ENCODE measurements around the gene SLC12A6. TPM values are rescaled to one million over a fixed set of nuclear protein-coding genes. Genes with fewer than 3 reads are reported as not detected.

The SLC12A6 gene
- total and polyA plus RNA-seq, 11 donors, result 6.1 to 35.1 (median 23.0) TPM

DNA sequence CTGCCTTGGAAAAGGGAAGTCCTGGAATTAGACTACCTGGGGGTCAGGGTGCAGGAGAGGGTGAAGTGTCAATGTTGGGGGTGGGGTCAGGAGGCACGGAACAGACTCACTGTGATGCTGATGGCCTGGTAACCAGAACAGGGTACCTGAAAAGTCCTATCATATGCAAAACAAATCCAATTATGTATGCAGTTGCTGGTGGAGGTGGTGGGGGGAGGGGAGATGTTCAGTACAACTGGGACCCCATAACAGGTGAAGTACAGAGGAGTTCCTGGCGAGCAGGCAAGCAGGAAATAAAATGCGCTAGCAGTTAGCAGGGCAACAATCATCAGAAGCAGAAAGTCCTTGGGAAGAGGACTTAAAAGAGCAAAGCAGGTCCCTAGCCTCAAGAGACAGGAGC lies 123.4 kb downstream of the SLC12A6 start:
- intact Hi-C loops (cut with DNase I), result loop anchor here in 5 of 10 donors (1.0 to 5.0 kb wide), 5 partner anchors 10 to 152 kb away; partner anchors contain the start of genes EMC7 (in 2 of the 5) and PGBD4 (in 2 of the 5)
- WGBS, 4 donors, result 52 to 64% (median 57%) methylated on average over 3 of the region's 3 CpGs
- no peak overlapping the region for H3K27ac ChIP-seq

DNA sequence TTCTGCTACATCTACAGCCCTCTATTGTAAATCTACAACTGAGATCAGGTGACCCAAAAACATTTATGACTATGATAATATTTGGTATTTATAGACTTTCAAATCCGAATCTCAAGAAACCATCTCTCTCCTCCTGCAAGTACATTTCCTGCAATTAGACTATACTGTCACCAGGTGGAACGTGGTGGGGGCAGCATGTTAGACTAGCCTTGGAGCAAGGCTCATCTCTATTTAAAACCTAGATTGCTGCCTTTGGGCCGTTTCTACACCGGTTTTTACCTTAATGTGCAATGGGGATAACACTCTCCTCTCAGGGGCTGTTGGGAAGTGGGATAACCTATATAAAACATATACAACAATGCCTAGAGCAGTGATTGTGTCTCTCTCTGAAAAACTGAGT lies 123.9 kb downstream of the SLC12A6 start:
- H3K27ac ChIP-seq, result no peak overlapping the region
- no peaks in the 10 kb centered on the region for H3K9me3 ChIP-seq
- WGBS, 4 donors, result 23 to 38% (median 35%) methylated on average over 4 of the region's 4 CpGs
- intact Hi-C loops (cut with DNase I), result loop anchor here in 6 of 10 donors (1.0 to 5.0 kb wide), 5 partner anchors 11 to 151 kb away; partner anchors contain the start of genes EMC7 (in 2 of the 6) and PGBD4 (in 2 of the 6)
- H3K36me3 ChIP-seq, result no peaks in the 10 kb centered on the region
- no peak for ATAC-seq
- H3K4me3 ChIP-seq, result no peak overlapping the region
- peaks cover 0 to 7% (median 4%) of the 10 kb centered on the region in 12 donors for H3K4me1 ChIP-seq
- DNase-seq, result no peak
- no peaks in the 10 kb centered on the region for H3K27me3 ChIP-seq
- TF ChIP-seq POLR2A (IDR thresholded peaks at IDR 0.05), result no peak
- TF ChIP-seq, protein P1, sequence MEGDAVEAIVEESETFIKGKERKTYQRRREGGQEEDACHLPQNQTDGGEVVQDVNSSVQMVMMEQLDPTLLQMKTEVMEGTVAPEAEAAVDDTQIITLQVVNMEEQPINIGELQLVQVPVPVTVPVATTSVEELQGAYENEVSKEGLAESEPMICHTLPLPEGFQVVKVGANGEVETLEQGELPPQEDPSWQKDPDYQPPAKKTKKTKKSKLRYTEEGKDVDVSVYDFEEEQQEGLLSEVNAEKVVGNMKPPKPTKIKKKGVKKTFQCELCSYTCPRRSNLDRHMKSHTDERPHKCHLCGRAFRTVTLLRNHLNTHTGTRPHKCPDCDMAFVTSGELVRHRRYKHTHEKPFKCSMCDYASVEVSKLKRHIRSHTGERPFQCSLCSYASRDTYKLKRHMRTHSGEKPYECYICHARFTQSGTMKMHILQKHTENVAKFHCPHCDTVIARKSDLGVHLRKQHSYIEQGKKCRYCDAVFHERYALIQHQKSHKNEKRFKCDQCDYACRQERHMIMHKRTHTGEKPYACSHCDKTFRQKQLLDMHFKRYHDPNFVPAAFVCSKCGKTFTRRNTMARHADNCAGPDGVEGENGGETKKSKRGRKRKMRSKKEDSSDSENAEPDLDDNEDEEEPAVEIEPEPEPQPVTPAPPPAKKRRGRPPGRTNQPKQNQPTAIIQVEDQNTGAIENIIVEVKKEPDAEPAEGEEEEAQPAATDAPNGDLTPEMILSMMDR (IDR thresholded peaks at IDR 0.05), result no peak

More for the DNA sequence above, 123.4 kb downstream of the SLC12A6 start:
- Histone ChIP-seq H3K4me1 (peaks cover 0 to 2% (median 0%) of the 10 kb centered on the region in 12 donors), H3K9me3 (no peaks in the 10 kb centered on the region), H3K36me3 (no peaks in the 10 kb centered on the region), H3K27me3 (no peaks in the 10 kb centered on the region), H3K4me3 (no peak overlapping the region)
- DNase-seq, result no peak
- ATAC-seq, result no peak
- no peak for TF ChIP-seq POLR2A (IDR thresholded peaks at IDR 0.05)
- TF ChIP-seq, protein P1 (IDR thresholded peaks at IDR 0.05), result no peak

DNA sequence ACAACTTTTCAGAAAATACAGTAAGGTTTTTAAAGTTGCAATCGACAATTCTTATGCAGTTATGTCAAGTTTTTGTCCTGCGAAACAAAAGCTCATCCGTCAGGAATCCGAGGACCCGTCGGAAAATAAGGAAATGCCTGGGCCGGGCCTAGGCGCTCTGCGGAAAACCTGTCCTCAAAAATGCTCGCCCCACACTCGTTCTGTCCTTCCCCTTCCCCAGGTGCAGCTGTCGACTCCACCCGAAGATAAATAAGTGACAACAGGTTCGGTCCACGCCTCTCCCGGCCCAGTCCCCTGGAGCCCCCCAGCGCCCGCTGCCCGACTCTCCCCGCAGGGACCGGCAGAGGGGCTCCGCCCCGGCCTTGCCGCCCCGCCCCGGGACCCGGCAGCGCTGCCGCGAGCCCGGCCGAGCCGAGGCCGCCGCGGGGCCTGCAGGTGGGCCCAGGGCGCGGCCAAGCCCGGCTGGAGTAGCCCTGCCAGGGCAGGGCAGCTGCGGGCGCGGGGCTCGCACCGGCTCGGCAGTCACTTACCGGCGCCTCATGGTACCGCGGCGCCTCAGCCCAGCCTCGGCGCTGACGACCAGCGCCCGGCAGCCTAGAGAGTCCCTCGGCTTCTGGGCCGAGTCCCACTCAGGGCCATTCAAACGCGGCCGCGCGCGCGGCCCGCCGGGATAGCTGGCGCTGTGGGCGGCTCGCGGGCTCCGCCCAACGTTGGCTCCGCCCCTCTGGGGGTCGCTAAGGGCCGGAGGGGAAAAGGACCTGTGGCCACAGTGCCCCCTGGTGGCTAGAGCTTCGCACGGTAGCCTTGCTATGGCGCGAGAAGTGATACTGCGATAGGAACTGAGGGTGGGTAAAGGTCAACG lies 127.9 kb downstream of the SLC12A6 start, which contains the start of gene KATNBL1:
Gene KATNBL1 (minus strand): TSS at position 676 of the 862 bp plus-strand sequence. CDS start 46,420 bp downstream, outside the sequence.
- Histone ChIP-seq H3K36me3 (peaks cover 0 to 4% (median 0%) of the 10 kb centered on the region in 9 donors), H3K4me3 (peak within 1 kb of the TSS; percentile 45 to 97 (median 73)), H3K27me3 (no peaks in the 10 kb centered on the region), H3K4me1 (peaks cover 0 to 17% (median 10%) of the 10 kb centered on the region in 12 donors), H3K27ac (peak within 1 kb of the TSS; percentile 68 to 90 (median 82)), H3K9me3 (no peaks in the 10 kb centered on the region)
- WGBS, 4 donors, result 0 to 2% (median 0%) methylated on average over 28 to 81 of the region's 81 CpGs
- ATAC-seq (peak; percentile 97 to 100 (median 100)), DNase-seq (peak; percentile 95 to 99 (median 97))
- intact Hi-C loops (cut with DNase I), result loop anchor here in 9 of 10 donors (1.0 to 10.0 kb wide), 9 partner anchors 15 to 475 kb away; partner anchors contain the start of genes EMC7 (in 4 of the 9) and PGBD4 (in 3 of the 9)
- TF ChIP-seq, protein P1 (IDR thresholded peaks at IDR 0.05), result peak; percentile 88 to 99 (median 97)
- TF ChIP-seq POLR2A (IDR thresholded peaks at IDR 0.05), result peak in 1 of 2 donors; percentile 95

DNA sequence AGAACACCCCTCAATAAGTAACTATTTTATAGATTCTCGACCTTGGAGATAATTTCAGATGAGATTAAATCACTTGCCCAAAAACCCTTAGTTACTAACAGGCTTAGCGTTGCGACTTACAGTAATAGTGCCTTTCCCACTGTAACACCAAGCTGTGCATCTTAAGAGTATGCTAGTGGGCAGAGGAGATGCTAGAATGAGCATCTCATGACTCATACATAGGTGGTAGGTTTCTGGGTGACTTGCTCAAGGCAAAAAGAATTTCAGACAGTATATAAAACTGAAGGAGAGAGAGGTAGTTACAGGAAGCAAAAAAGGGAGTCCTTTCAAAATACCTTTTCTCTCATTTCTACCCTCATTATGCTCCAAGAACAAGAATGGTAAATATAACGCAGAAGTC lies 131.6 kb downstream of the SLC12A6 start:
- peaks cover 0 to 4% (median 0%) of the 10 kb centered on the region in 9 donors for H3K36me3 ChIP-seq
- H3K27ac ChIP-seq, result no peak overlapping the region
- no peaks in the 10 kb centered on the region for H3K27me3 ChIP-seq
- no peak overlapping the region for H3K4me3 ChIP-seq
- DNase-seq, result no peak
- TF ChIP-seq, protein P1 (IDR thresholded peaks at IDR 0.05), result no peak
- no peak for TF ChIP-seq POLR2A (IDR thresholded peaks at IDR 0.05)
- no peak for ATAC-seq
- intact Hi-C loops (cut with DNase I), result loop anchor here in 2 of 10 donors (5.0 to 10.0 kb wide), 2 partner anchors 104 to 471 kb away; partner anchors contain the start of genes EMC7 (in 1 of the 2) and PGBD4 (in 1 of the 2)
- peaks cover 0 to 17% (median 10%) of the 10 kb centered on the region in 12 donors for H3K4me1 ChIP-seq
- WGBS, 4 donors, result 92 to 98% (median 94%) methylated on average over 4 of the region's 4 CpGs
- H3K9me3 ChIP-seq, result no peaks in the 10 kb centered on the region

Measured in heart left ventricle (tissue), 16 donors.